H9 (cell line): ENCODE measurements around the gene CNOT4. TPM values are rescaled to one million over a fixed set of nuclear protein-coding genes. Genes with fewer than 3 reads are reported as not detected.

Experiments
- DNase-seq: peaks from one replicate; pipeline ENCODE4 v3.0.0-alpha.2; 2017
- H2AFZ ChIP-seq: one replicate; pipeline ENCODE4 v1.6.1; 2013; ENCODE audit warnings: mild to moderate bottlenecking, low read length, control low read depth, moderate library complexity
- H2AK5ac ChIP-seq: 2 replicates; pipeline ENCODE4 v1.6.1; 2013; ENCODE audit warnings: low read length, control low read depth, mixed read lengths; ENCODE audit not compliant: insufficient read length
- H2BK120ac ChIP-seq: one replicate; pipeline ENCODE4 v1.6.1; 2013; ENCODE audit warnings: low read depth, mild to moderate bottlenecking, low read length, control low read depth, inconsistent platforms; ENCODE audit not compliant: poor library complexity, severe bottlenecking
- H2BK12ac ChIP-seq: 2 replicates; pipeline ENCODE4 v1.6.1; 2013; ENCODE audit warnings: low read length, control low read depth, mixed read lengths, low read depth; ENCODE audit not compliant: insufficient read length
- H2BK15ac ChIP-seq: 2 replicates; pipeline ENCODE4 v1.6.1; 2013; ENCODE audit warnings: low read depth, low read length, control low read depth
- H2BK20ac ChIP-seq: one replicate; pipeline ENCODE4 v1.6.1; 2013; ENCODE audit warnings: low read depth, mild to moderate bottlenecking, low read length, control low read depth, inconsistent platforms; ENCODE audit not compliant: poor library complexity, severe bottlenecking
- H2BK5ac ChIP-seq: 2 replicates; pipeline ENCODE4 v1.6.1; 2013; ENCODE audit warnings: low read length, control low read depth, mixed read lengths; ENCODE audit not compliant: insufficient read length
- H3K14ac ChIP-seq: 2 replicates; pipeline ENCODE4 v1.6.1; 2013; ENCODE audit warnings: low read length, control low read depth; ENCODE audit not compliant: insufficient read depth
- H3K18ac ChIP-seq: 2 replicates; pipeline ENCODE4 v1.6.1; 2013; ENCODE audit warnings: low read depth, mild to moderate bottlenecking, mixed read lengths, low read length, control low read depth; ENCODE audit not compliant: insufficient read length
- H3K23ac ChIP-seq: 2 replicates; pipeline ENCODE4 v1.6.1; 2013; ENCODE audit warnings: low read length, control low read depth, mixed read lengths, low read depth; ENCODE audit not compliant: insufficient read length
- H3K23me2 ChIP-seq: 2 replicates; pipeline ENCODE4 v1.6.1; 2013; ENCODE audit warnings: low read depth, mild to moderate bottlenecking, mixed read lengths, low read length, control low read depth; ENCODE audit not compliant: insufficient read length, poor library complexity, severe bottlenecking
- H3K27ac ChIP-seq: 2 replicates; pipeline ENCODE4 v1.5.1; 2013; ENCODE audit warnings: low read length, control low read depth, mixed read lengths, low read depth; ENCODE audit not compliant: insufficient read length
- H3K27me3 ChIP-seq: 2 replicates; pipeline ENCODE4 v1.6.1; 2013; ENCODE audit warnings: low read length, control low read depth, inconsistent platforms; ENCODE audit not compliant: insufficient read depth
- H3K4ac ChIP-seq: 2 replicates; pipeline ENCODE4 v1.6.1; 2013; ENCODE audit warnings: low read depth, mild to moderate bottlenecking, control low read depth, inconsistent platforms, low read length, moderate library complexity
- H3K4me1 ChIP-seq: 2 replicates; pipeline ENCODE4 v1.6.1; 2013; ENCODE audit warnings: low read length, control low read depth, inconsistent platforms; ENCODE audit not compliant: insufficient read depth
- H3K4me2 ChIP-seq: 2 replicates; pipeline ENCODE4 v1.6.1; 2013; ENCODE audit warnings: low read length, control low read depth, mixed read lengths; ENCODE audit not compliant: insufficient read length, insufficient read depth
- H3K56ac ChIP-seq: 2 replicates; pipeline ENCODE4 v1.6.1; 2013; ENCODE audit warnings: low read depth, mild to moderate bottlenecking, mixed read lengths, low read length, control low read depth; ENCODE audit not compliant: insufficient read length
- H3K79me1 ChIP-seq: 2 replicates; pipeline ENCODE4 v1.6.1; 2013; ENCODE audit warnings: low read depth, mild to moderate bottlenecking, moderate library complexity, low read length, control low read depth, inconsistent platforms; ENCODE audit not compliant: insufficient read depth, poor library complexity, severe bottlenecking
- H3K79me2 ChIP-seq: 2 replicates; pipeline ENCODE4 v1.6.1; 2013; ENCODE audit warnings: low read length, control low read depth, inconsistent platforms; ENCODE audit not compliant: insufficient read depth
- H3K9ac ChIP-seq: 2 replicates; pipeline ENCODE4 v1.6.1; 2013; ENCODE audit warnings: low read length, control low read depth, mixed read lengths; ENCODE audit not compliant: insufficient read length; ENCODE audit errors: extremely low read depth
- H3K9me3 ChIP-seq: one replicate; pipeline ENCODE4 v1.6.1; 2013; ENCODE audit warnings: low read depth, low read length, inconsistent platforms; ENCODE audit not compliant: control insufficient read depth
- H3T11ph ChIP-seq: one replicate; pipeline ENCODE4 v1.6.1; 2013; ENCODE audit warnings: mild to moderate bottlenecking, low read length, control low read depth, inconsistent platforms
- H4K20me1 ChIP-seq: one replicate; pipeline ENCODE4 v1.6.1; 2013; ENCODE audit not compliant: control insufficient read depth, insufficient read length, insufficient read depth
- H4K5ac ChIP-seq: 2 replicates; pipeline ENCODE4 v1.6.1; 2013; ENCODE audit warnings: low read depth, mild to moderate bottlenecking, mixed read lengths, low read length, control low read depth; ENCODE audit not compliant: insufficient read length
- H4K8ac ChIP-seq: replicated peaks from 2 replicates; pipeline ENCODE4 v1.6.1; 2013; ENCODE audit warnings: low read length, control low read depth, mixed read lengths, low read depth; ENCODE audit not compliant: insufficient read length
- H4K91ac ChIP-seq: 2 replicates; pipeline ENCODE4 v1.6.1; 2013; ENCODE audit warnings: low read depth, mild to moderate bottlenecking, moderate library complexity, mixed read lengths, low read length, control low read depth; ENCODE audit not compliant: insufficient read length
- H3K27ac Mint-ChIP-seq, 3 experiments: 2 replicates in 2 of 3; 3 replicates in 1 of 3; pipeline ENCODE4 v1.8.0; 2020 to 2021; ENCODE audit warnings: mixed read lengths in 3 of 3, mild to moderate bottlenecking in 1 of 3, moderate library complexity in 1 of 3
- H3K27me3 Mint-ChIP-seq: 2 replicates; pipeline ENCODE4 v1.8.0; 2021; ENCODE audit warnings: low read depth, mild to moderate bottlenecking, moderate library complexity, mixed read lengths
- H3K36me3 Mint-ChIP-seq, 3 experiments: 2 replicates in 2 of 3; 3 replicates in 1 of 3; pipeline ENCODE4 v1.8.0; 2020 to 2021; ENCODE audit warnings: low read depth in 3 of 3, mixed read lengths in 3 of 3; ENCODE audit not compliant: insufficient read depth in 1 of 3
- H3K4me1 Mint-ChIP-seq, 2 experiments: 2 replicates each; pipeline ENCODE4 v1.8.0; 2020; ENCODE audit warnings: mixed read lengths in 2 of 2
- H3K4me3 Mint-ChIP-seq, 2 experiments: 2 replicates in 1 of 2; 3 replicates in 1 of 2; pipeline ENCODE4 v1.8.0; 2020 to 2021; ENCODE audit warnings: mild to moderate bottlenecking in 2 of 2, mixed read lengths in 2 of 2, moderate library complexity in 1 of 2
- H3K9me3 Mint-ChIP-seq, 2 experiments: 2 replicates in 1 of 2; 3 replicates in 1 of 2; pipeline ENCODE4 v1.8.0; 2020; ENCODE audit warnings: mild to moderate bottlenecking in 2 of 2, mixed read lengths in 2 of 2, moderate library complexity in 1 of 2
- WGBS: extraction: QIAGEN DNeasy Blood & Tissue Kit; methylation state at CpG from one replicate; pipeline ENCODE4 v1.1.7; 2013; ENCODE audit warnings: missing lambda C conversion rate, low lambda C conversion rate, mixed read lengths; ENCODE audit not compliant: insufficient read length; ENCODE audit errors: extremely low coverage; 5-methylcytosine and 5-hydroxymethylcytosine counted together
- total RNA-seq: library from RNA; stranded (reverse); gene quantifications from 2 replicates; pipeline ENCODE4 v1.2.1, GENCODE V29; 2021
- TF ChIP-seq, protein P1 (sequence below): fragments of 200-600 bp; sonication (generic); conservative IDR thresholded peaks from 3 replicates; pipeline ENCODE4 v1.8.0; 2021; ENCODE audit warnings: antibody characterized with exemption, mild to moderate bottlenecking

The CNOT4 gene
- total RNA-seq, 1 experiment from 2014 or later, result 27.4 TPM

- Histone ChIP-seq H3K9ac (no peak overlapping the region), H2AFZ (no peak overlapping the region), H3K27me3 (no peaks in the 10 kb centered on the region), H3K14ac (no peak overlapping the region), H3K18ac (no peak overlapping the region), H4K8ac (no peak overlapping the region), H3T11ph (no peak overlapping the region), H2AK5ac (no peak overlapping the region), H4K20me1 (no peaks in the 10 kb centered on the region), H2BK15ac (no peak overlapping the region), H3K23me2 (no peaks in the 10 kb centered on the region), H3K79me2 (no peaks in the 10 kb centered on the region; the same call in 1 of the 2 replicates), H3K79me1 (peaks cover 3% of the 10 kb centered on the region), H4K5ac (no peak overlapping the region), H3K4me1 (no peaks in the 10 kb centered on the region), H2BK5ac (no peak overlapping the region), H3K23ac (no peak overlapping the region), H3K56ac (no peak overlapping the region), H3K9me3 (no peaks in the 10 kb centered on the region), H4K91ac (no peak overlapping the region), H2BK12ac (no peak overlapping the region), H3K4me2 (no peak overlapping the region), H2BK120ac (no peak overlapping the region), H3K4ac (no peak overlapping the region), H3K27ac (no peak overlapping the region), H2BK20ac (no peak overlapping the region)
- 100% methylated on average over 3 of the region's 3 CpGs for WGBS
- Mint-ChIP-seq H3K36me3 (peaks cover 0 to 4% (median 0%) of the 10 kb centered on the region in 3 experiments; a peak in 1 of 7 replicates), H3K4me3 (no peak overlapping the region), H3K4me1 (peaks cover 2 to 3% of the 10 kb centered on the region in 2 experiments; a peak in 1 of 4 replicates), H3K9me3 (no peaks in the 10 kb centered on the region), H3K27ac (no peak overlapping the region), H3K27me3 (no peaks in the 10 kb centered on the region)
- TF ChIP-seq, protein P1, sequence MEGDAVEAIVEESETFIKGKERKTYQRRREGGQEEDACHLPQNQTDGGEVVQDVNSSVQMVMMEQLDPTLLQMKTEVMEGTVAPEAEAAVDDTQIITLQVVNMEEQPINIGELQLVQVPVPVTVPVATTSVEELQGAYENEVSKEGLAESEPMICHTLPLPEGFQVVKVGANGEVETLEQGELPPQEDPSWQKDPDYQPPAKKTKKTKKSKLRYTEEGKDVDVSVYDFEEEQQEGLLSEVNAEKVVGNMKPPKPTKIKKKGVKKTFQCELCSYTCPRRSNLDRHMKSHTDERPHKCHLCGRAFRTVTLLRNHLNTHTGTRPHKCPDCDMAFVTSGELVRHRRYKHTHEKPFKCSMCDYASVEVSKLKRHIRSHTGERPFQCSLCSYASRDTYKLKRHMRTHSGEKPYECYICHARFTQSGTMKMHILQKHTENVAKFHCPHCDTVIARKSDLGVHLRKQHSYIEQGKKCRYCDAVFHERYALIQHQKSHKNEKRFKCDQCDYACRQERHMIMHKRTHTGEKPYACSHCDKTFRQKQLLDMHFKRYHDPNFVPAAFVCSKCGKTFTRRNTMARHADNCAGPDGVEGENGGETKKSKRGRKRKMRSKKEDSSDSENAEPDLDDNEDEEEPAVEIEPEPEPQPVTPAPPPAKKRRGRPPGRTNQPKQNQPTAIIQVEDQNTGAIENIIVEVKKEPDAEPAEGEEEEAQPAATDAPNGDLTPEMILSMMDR, result no peak
- DNase-seq, result no peak
Measured at GRCh38 chr7:135489791-135490190, 20.1 kb downstream of the CNOT4 start.
